A549 (cell line): ENCODE results near the gene GRM7. TPM values are rescaled to one million over a fixed set of nuclear protein-coding genes. Genes with fewer than 3 reads are reported as not detected.

Experiments
- ATAC-seq, 2 experiments: fragments of 200-7000 bp in 1 of 2; fragments of >200 bp in 1 of 2; cut with Nextera tagmentation in 1 of 2; cut with Tn5 transposase in 1 of 2; 3 replicates each; pipeline versions ENCODE4 v1.8.0 to v1.9.1; 2018 to 2020; ENCODE audit warnings: mild to moderate bottlenecking in 1 of 2, moderate library complexity in 1 of 2
- CTCF ChIA-PET: fragments of 300-600 bp; sonication (Branson Sonifier 250); formaldehyde crosslinking; extraction: SDS; loops from one replicate; lab custom pipeline; 2021; ENCODE audit warnings: antibody characterized with exemption, inconsistent platforms; lab: Yijun Ruan, JAX
- POLR2A ChIA-PET: fragments of 350-600 bp; formaldehyde crosslinking; extraction: SDS; loops from one replicate; lab custom pipeline; 2021; ENCODE audit warnings: antibody characterized with exemption, inconsistent platforms; lab: Yijun Ruan, JAX
- DNase-seq, 2 experiments: peaks; one replicate each; pipeline versions ENCODE4 v3.0.0 to v3.0.0-alpha.2; 2011 to 2016; ENCODE audit warnings: low read depth in 1 of 2, low spot score in 1 of 2
- FAIRE-seq: peaks from 2 replicates; lab custom pipeline; 2011; peaks lifted over from hg19 to GRCh38; lab: Jason Lieb, UNC
- H3K27ac ChIP-seq, 2 experiments: fragments of >200 bp; sonication (Bioruptor Twin); formaldehyde crosslinking; 3 replicates each; pipeline ENCODE4 v1.5.1; 2016 to 2017
- H3K4me1 ChIP-seq: fragments of >200 bp; sonication (Bioruptor Twin); formaldehyde crosslinking; 3 replicates; pipeline ENCODE4 v1.6.1; 2016
- H3K4me2 ChIP-seq: fragments of >200 bp; sonication (Bioruptor Twin); formaldehyde crosslinking; 3 replicates; pipeline ENCODE4 v1.6.1; 2016
- H3K4me3 ChIP-seq: fragments of >200 bp; sonication (Bioruptor Twin); formaldehyde crosslinking; 3 replicates; pipeline ENCODE4 v1.5.1; 2016
- H3K9me3 ChIP-seq: fragments of >200 bp; sonication (Bioruptor Twin); formaldehyde crosslinking; 3 replicates; pipeline ENCODE4 v1.6.1; 2016
- CBX8 ChIP-seq: fragments of 200-600 bp; sonication (generic); IDR thresholded peaks from 2 replicates; pipeline ENCODE4 v1.6.1; 2016
- CHD2 ChIP-seq: fragments of 150-350 bp; IDR thresholded peaks from 2 replicates; pipeline ENCODE4 v1.6.1; 2014; ENCODE audit warnings: low read length; ENCODE audit not compliant: partially characterized antibody
- EHF ChIP-seq: fragments of 250-450 bp; sonication (Bioruptor Pico); IDR thresholded peaks from 2 replicates; pipeline ENCODE4 v1.5.0; 2020; ENCODE audit warnings: mild to moderate bottlenecking
- EP300 ChIP-seq, 2 experiments: fragments of >200 bp; sonication (Bioruptor Twin); formaldehyde crosslinking; IDR thresholded peaks; 2 replicates in 1 of 2; 3 replicates in 1 of 2; pipeline ENCODE4 v1.6.1; 2016 to 2017
- FOSL2 ChIP-seq, 2 experiments: fragments of 450-650 bp in 1 of 2; fragments of >200 bp in 1 of 2; sonication (Bioruptor Twin) in 1 of 2; formaldehyde crosslinking; IDR thresholded peaks; 2 replicates each; pipeline versions ENCODE4 v1.5.0 to v1.6.1; 2016 to 2020; ENCODE audit warnings: mild to moderate bottlenecking in 1 of 2, moderate library complexity in 1 of 2
- GATA3 ChIP-seq: IDR thresholded peaks from 2 replicates; pipeline ENCODE4 v1.6.1; 2012; ENCODE audit warnings: borderline replicate concordance
- HDAC2 ChIP-seq: fragments of 200-600 bp; sonication (generic); IDR thresholded peaks from 2 replicates; pipeline ENCODE4 v1.6.1; 2016
- HES2 ChIP-seq: fragments of >200 bp; sonication (Bioruptor Twin); formaldehyde crosslinking; IDR thresholded peaks from 2 replicates; pipeline ENCODE4 v1.6.1; 2016
- HOXB13 ChIP-seq: fragments of 250-450 bp; sonication (Bioruptor Pico); IDR thresholded peaks from 2 replicates; pipeline ENCODE4 v1.5.0; 2020; ENCODE audit warnings: low read depth, mild to moderate bottlenecking, moderate library complexity
- JUN ChIP-seq, 2 experiments: fragments of >200 bp; sonication (Bioruptor Twin); formaldehyde crosslinking; IDR thresholded peaks; 2 replicates in 1 of 2; 3 replicates in 1 of 2; pipeline ENCODE4 v1.6.1; 2016 to 2017
- MAX ChIP-seq: IDR thresholded peaks from 2 replicates; pipeline ENCODE4 v1.6.1; 2012
- MAZ ChIP-seq: fragments of 150-350 bp; IDR thresholded peaks from 2 replicates; pipeline ENCODE4 v1.6.1; 2014; ENCODE audit warnings: antibody characterized with exemption, low read depth, low read length, borderline replicate concordance
- MYC ChIP-seq: IDR thresholded peaks from 2 replicates; pipeline ENCODE4 v1.6.1; 2012; ENCODE audit warnings: mild to moderate bottlenecking, inconsistent platforms, low read length, improper control_type of control experiment, borderline replicate concordance
- POLR2A ChIP-seq: IDR thresholded peaks from 2 replicates; pipeline ENCODE4 v1.6.1; 2012; ENCODE audit warnings: mild to moderate bottlenecking, low read length
- RAD21 ChIP-seq, 2 experiments: fragments of >200 bp in 1 of 2; sonication (Bioruptor Twin) in 1 of 2; formaldehyde crosslinking in 1 of 2; IDR thresholded peaks in 1 of 2; conservative IDR thresholded peaks in 1 of 2; 2 replicates in 1 of 2; 3 replicates in 1 of 2; pipeline ENCODE4 v1.6.1; 2012 to 2018; ENCODE audit warnings: inconsistent platforms in 1 of 2
- RARB ChIP-seq: fragments of 250-450 bp; sonication (Bioruptor Pico); IDR thresholded peaks from 2 replicates; pipeline ENCODE4 v1.8.0; 2021; ENCODE audit warnings: mild to moderate bottlenecking, moderate library complexity
- RCOR1 ChIP-seq: fragments of 150-350 bp; IDR thresholded peaks from 2 replicates; pipeline ENCODE4 v1.6.1; 2014; ENCODE audit warnings: antibody characterized with exemption, low read length, low read depth
- SREBF2 ChIP-seq: fragments of 450-650 bp; IDR thresholded peaks from 2 replicates; pipeline ENCODE4 v1.6.1; 2014; ENCODE audit warnings: mild to moderate bottlenecking, moderate library complexity
- ZC3H11A ChIP-seq: fragments of 450-650 bp; IDR thresholded peaks from 2 replicates; pipeline ENCODE4 v1.6.1; 2014; ENCODE audit warnings: antibody characterized with exemption, mild to moderate bottlenecking
- ZFP36 ChIP-seq: fragments of 450-650 bp; IDR thresholded peaks from 2 replicates; pipeline ENCODE4 v1.6.1; 2014; ENCODE audit warnings: borderline replicate concordance; ENCODE audit not compliant: partially characterized antibody
- ZNF302 ChIP-seq: fragments of 250-450 bp; sonication (Bioruptor Pico); IDR thresholded peaks from 2 replicates; pipeline ENCODE4 v1.9.0; 2021; ENCODE audit warnings: inconsistent platforms, mild to moderate bottlenecking, moderate library complexity
- WGBS: methylation state at CpG from one replicate; pipeline ENCODE4 v1.1.6; 2017; ENCODE audit errors: missing lambda C conversion rate; 5-methylcytosine and 5-hydroxymethylcytosine counted together
- polyA plus RNA-seq, 4 experiments: library from polyadenylated mRNA; depleted of rRNA in 3 of 4; stranded (reverse); fragments of >200 nt; fragmentation: RNase III in 1 of 4; extraction: RNeasy Plus Mini Kit Qiagen cat#74134 plus additional on column Dnase treatment in 1 of 4; gene quantifications; 2 replicates in 3 of 4; 3 replicates in 1 of 4; pipeline ENCODE4 v1.2.3, GENCODE V29; 2011 to 2017
- TF ChIP-seq, protein P1 (sequence below): fragments of 200-600 bp; sonication (generic); IDR thresholded peaks from 2 replicates; pipeline ENCODE4 v1.6.1; 2016; ENCODE audit warnings: antibody characterized with exemption, mild to moderate bottlenecking, moderate library complexity
- TF ChIP-seq, protein P2 (sequence below): fragments of 250-450 bp; sonication (Bioruptor Pico); IDR thresholded peaks from 2 replicates; pipeline ENCODE4 v1.5.0; 2020; ENCODE audit warnings: low read depth, mild to moderate bottlenecking, moderate library complexity

Gene GRM7
- polyA plus RNA-seq, 2 of the 4 experiments (the other 2 are of a cell fraction): not detected

- 0% methylated on average over 1 of the region's 1 CpG for WGBS
- ChIA-PET CTCF (no interaction called here), POLR2A (no interaction called here)
Measured at GRCh38 chr3:7577513-7577912, 716.6 kb downstream of the GRM7 start.

GRCh38 chr3:7581831-7582230, 720.9 kb downstream of the GRM7 start:
- no peak for ATAC-seq
- Histone ChIP-seq H3K9me3 (no peaks in the 10 kb centered on the region), H3K4me2 (no peak overlapping the region), H3K27ac (no peak overlapping the region), H3K4me3 (no peak overlapping the region), H3K4me1 (no peaks in the 10 kb centered on the region)
- TF ChIP-seq CHD2 (no peak), MAZ (no peak), ZFP36 (no peak), RCOR1 (no peak), FOSL2 (IDR thresholded peaks at IDR 0.05) (no peak), FOSL2 (CRISPR knock-in tag; IDR thresholded peaks at IDR 0.05) (no peak), POLR2A (no peak), GATA3 (no peak), HDAC2 (no peak), MYC (no peak), ZC3H11A (no peak), EP300 (IDR thresholded peaks at IDR 0.05) (no peak), CBX8 (no peak)
- FAIRE-seq: no peak
- 3% methylated on average over 1 of the region's 1 CpG for WGBS
- ChIA-PET CTCF (no interaction called here), POLR2A (no interaction called here)
- no peak for DNase-seq

More at GRCh38 chr3:7577513-7577912, 716.6 kb downstream of the GRM7 start:
- H3K4me1 ChIP-seq: no peaks in the 10 kb centered on the region
- no peak for TF ChIP-seq RARB
- no peak for TF ChIP-seq FOSL2 (IDR thresholded peaks at IDR 0.05)
- no peak for TF ChIP-seq FOSL2 (CRISPR knock-in tag; IDR thresholded peaks at IDR 0.05)
- TF ChIP-seq MAX: no peak
- no peak for TF ChIP-seq SREBF2
- TF ChIP-seq ZNF302 (CRISPR knock-in tag): no peak
- TF ChIP-seq, protein P1, sequence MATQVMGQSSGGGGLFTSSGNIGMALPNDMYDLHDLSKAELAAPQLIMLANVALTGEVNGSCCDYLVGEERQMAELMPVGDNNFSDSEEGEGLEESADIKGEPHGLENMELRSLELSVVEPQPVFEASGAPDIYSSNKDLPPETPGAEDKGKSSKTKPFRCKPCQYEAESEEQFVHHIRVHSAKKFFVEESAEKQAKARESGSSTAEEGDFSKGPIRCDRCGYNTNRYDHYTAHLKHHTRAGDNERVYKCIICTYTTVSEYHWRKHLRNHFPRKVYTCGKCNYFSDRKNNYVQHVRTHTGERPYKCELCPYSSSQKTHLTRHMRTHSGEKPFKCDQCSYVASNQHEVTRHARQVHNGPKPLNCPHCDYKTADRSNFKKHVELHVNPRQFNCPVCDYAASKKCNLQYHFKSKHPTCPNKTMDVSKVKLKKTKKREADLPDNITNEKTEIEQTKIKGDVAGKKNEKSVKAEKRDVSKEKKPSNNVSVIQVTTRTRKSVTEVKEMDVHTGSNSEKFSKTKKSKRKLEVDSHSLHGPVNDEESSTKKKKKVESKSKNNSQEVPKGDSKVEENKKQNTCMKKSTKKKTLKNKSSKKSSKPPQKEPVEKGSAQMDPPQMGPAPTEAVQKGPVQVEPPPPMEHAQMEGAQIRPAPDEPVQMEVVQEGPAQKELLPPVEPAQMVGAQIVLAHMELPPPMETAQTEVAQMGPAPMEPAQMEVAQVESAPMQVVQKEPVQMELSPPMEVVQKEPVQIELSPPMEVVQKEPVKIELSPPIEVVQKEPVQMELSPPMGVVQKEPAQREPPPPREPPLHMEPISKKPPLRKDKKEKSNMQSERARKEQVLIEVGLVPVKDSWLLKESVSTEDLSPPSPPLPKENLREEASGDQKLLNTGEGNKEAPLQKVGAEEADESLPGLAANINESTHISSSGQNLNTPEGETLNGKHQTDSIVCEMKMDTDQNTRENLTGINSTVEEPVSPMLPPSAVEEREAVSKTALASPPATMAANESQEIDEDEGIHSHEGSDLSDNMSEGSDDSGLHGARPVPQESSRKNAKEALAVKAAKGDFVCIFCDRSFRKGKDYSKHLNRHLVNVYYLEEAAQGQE: no peak
- TF ChIP-seq JUN (IDR thresholded peaks at IDR 0.05): no peak
- TF ChIP-seq HOXB13 (CRISPR knock-in tag): no peak
- TF ChIP-seq HES2: no peak
- TF ChIP-seq, protein P2, sequence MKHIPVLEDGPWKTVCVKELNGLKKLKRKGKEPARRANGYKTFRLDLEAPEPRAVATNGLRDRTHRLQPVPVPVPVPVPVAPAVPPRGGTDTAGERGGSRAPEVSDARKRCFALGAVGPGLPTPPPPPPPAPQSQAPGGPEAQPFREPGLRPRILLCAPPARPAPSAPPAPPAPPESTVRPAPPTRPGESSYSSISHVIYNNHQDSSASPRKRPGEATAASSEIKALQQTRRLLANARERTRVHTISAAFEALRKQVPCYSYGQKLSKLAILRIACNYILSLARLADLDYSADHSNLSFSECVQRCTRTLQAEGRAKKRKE (CRISPR knock-in tag): no peak
- TF ChIP-seq RAD21 (conservative IDR thresholded peaks at IDR 0.05 in 1 of 2, IDR thresholded peaks at IDR 0.05 in 1 of 2): no peak
- TF ChIP-seq EP300 (IDR thresholded peaks at IDR 0.05): no peak
- TF ChIP-seq EHF (CRISPR knock-in tag): no peak
- TF ChIP-seq CBX8: no peak
- H3K4me2 ChIP-seq: no peak overlapping the region
- DNase-seq (no peak), ATAC-seq (no peak), FAIRE-seq (no peak)
- H3K4me3 ChIP-seq: no peak overlapping the region
- no peaks in the 10 kb centered on the region for H3K9me3 ChIP-seq
- no peak overlapping the region for H3K27ac ChIP-seq
